Heart right ventricle (tissue), 16 donors: Measurements from ENCODE around the gene CNOT6. TPM values are rescaled to one million over a fixed set of nuclear protein-coding genes. Genes with fewer than 3 reads are reported as not detected.
A peak's percentile ranks its signal among the peaks of the same experiment; 100 is the strongest.
"Not testable (repeated sequence)": the region's sequence is repeated elsewhere in the genome, so short reads cannot be mapped to it uniquely, and the experiment has no call there.

Experiments
- ATAC-seq, 8 donors: fragments of 200-7000 bp; cut with Tn5 transposase; one replicate each; pipeline ENCODE4 v1.9.1; 2020; ENCODE audit warnings: mild to moderate bottlenecking in 8 of 8, moderate library complexity in 8 of 8, moderate number of reproducible peaks in 1 of 8
- DNase-seq, 2 donors: peaks; one replicate each; pipeline ENCODE4 v3.0.0-alpha.2; 2020
- H3K27ac ChIP-seq, 10 donors: fragments of 200-600 bp; sonication (generic) in 2 of 10; one replicate each; pipeline versions ENCODE4 v1.5.0 to v1.8.0; 2020 to 2022; ENCODE audit warnings: mild to moderate bottlenecking in 3 of 10
- H3K27me3 ChIP-seq, 7 donors: fragments of 200-600 bp; one replicate each; pipeline ENCODE4 v1.8.0; 2021 to 2022; ENCODE audit warnings: mild to moderate bottlenecking in 2 of 7
- H3K36me3 ChIP-seq, 9 donors: fragments of 200-600 bp; sonication (generic) in 1 of 9; one replicate each; pipeline versions ENCODE4 v1.5.0 to v1.8.0; 2020 to 2022; ENCODE audit warnings: mild to moderate bottlenecking in 2 of 9
- H3K4me1 ChIP-seq, 9 donors: fragments of 200-600 bp; sonication (generic) in 1 of 9; one replicate each; pipeline versions ENCODE4 v1.5.0 to v1.8.0; 2020 to 2022; ENCODE audit warnings: mild to moderate bottlenecking in 4 of 9
- H3K4me3 ChIP-seq, 10 donors: fragments of 200-600 bp; sonication (generic) in 2 of 10; one replicate each; pipeline versions ENCODE4 v1.5.0 to v1.8.0; 2020 to 2022; ENCODE audit warnings: mild to moderate bottlenecking in 7 of 10, moderate library complexity in 2 of 10
- H3K9me3 ChIP-seq, 11 donors: fragments of 200-600 bp in 10 of 11; sonication (generic) in 2 of 11; one replicate each; pipeline versions ENCODE4 v1.5.0 to v1.8.0; 2013 to 2022; ENCODE audit warnings: mild to moderate bottlenecking in 2 of 11, control low read depth in 1 of 11, moderate library complexity in 1 of 11
- CTCF ChIP-seq, 9 donors: fragments of 200-600 bp; sonication (generic) in 2 of 9; IDR thresholded peaks; one replicate each; pipeline versions ENCODE4 v1.5.0 to v1.8.0; 2021 to 2022; ENCODE audit warnings: antibody characterized with exemption in 9 of 9, mild to moderate bottlenecking in 5 of 9, moderate library complexity in 1 of 9
- WGBS, 2 donors: extraction: QIAGEN DNeasy Blood & Tissue Kit; methylation state at CpG; one replicate each; pipeline ENCODE4 v1.1.7; 2013; ENCODE audit warnings: inconsistent platforms in 1 of 2; 5-methylcytosine and 5-hydroxymethylcytosine counted together
- intact Hi-C, 10 donors: fragments of 100-400 bp; cut with DNase I; formaldehyde crosslinking; loops; one replicate each; pipeline versions ENCODE4 v1.11.1 to v1.14.2; 2022
- polyA plus RNA-seq, 2 donors: library from polyadenylated mRNA; stranded (reverse); fragments of 200-250 nt; gene quantifications; one replicate each; pipeline ENCODE4 v1.2.3, GENCODE V29; 2013
- total RNA-seq, 10 donors: library from RNA; stranded (reverse); fragmentation: NEBNext Ultra II Directional in 3 of 10; extraction: Animal tissue kit (Norgen Biotek cat#: 25700) in 3 of 10; gene quantifications; one replicate each; pipeline versions ENCODE4 v1.2.1 to v1.2.4, GENCODE V29; 2021 to 2023
- donor health status: Arrhythmogenic right ventricular cardiomyopathy.
- donor health status: ischemic (EF 13 %, LVEDD 7.1; RV severe dilation, severe dysfunction).
- donor health status: healthy with polysubstance abuse.
- donor health status: DM: no; HTN: yes; CAD: no.
- donor health status: DM: no; HTN: no; CAD: no.
- donor health status: ischemic (EF 25% LVEDD 6.9; RV normal size, moderate dysfunction).
- donor health status: ischemic (EF 25% LVEDD 5.7; RV mildly dilated, moderate dysfunction).
- donor health status: healthy.
- donor health status: DM: yes; HTN: yes; CAD: no.
- donor health status: Ischemic cardiomyopathy.
- donor health status: ischemic (EF 35%, LVEDD 5.7; RV mildly dilated, moderate dysfunction).
- donor health status: nonischemic (EF 11% LVEDD 7.7; RV severe dilation, severe dysfunction).
- donor health status: DM: yes; HTN: yes; CAD: no.
- donor health status: PGD.
- donor health status: ischemic (EF 29% LVEDD 5.4; RV normal size, mild dysfunction).
- donor health status: nonischemic (EF 23%, LVEDD 6.1; RV moderate dilation, normal function).

The CNOT6 gene
- total and polyA plus RNA-seq, 12 donors: 3.8 to 20.5 (median 13.1) TPM

GRCh38 chr5:180470361-180470760 is 23.8 kb upstream of the CNOT6 start:
- Histone ChIP-seq H3K4me1 (peaks cover 0 to 18% (median 0%) of the 10 kb centered on the region in 9 donors), H3K36me3 (no peaks in the 10 kb centered on the region), H3K27me3 (peaks cover 0 to 29% (median 16%) of the 10 kb centered on the region in 7 donors), H3K9me3 (no peaks in the 10 kb centered on the region), H3K27ac (no peak overlapping the region), H3K4me3 (no peak overlapping the region)
- WGBS, 2 donors: 68% methylated on average over 11 of the region's 11 CpGs
- DNase-seq (no peak), ATAC-seq (no peak)
- TF ChIP-seq CTCF (IDR thresholded peaks at IDR 0.05): no peak
- intact Hi-C loops: loop anchor here in 7 of 10 donors (2.0 to 10.0 kb wide), 6 partner anchors 176 to 346 kb away; partner anchors contain the start of gene MAPK9 (in 1 of the 7)

DNA sequence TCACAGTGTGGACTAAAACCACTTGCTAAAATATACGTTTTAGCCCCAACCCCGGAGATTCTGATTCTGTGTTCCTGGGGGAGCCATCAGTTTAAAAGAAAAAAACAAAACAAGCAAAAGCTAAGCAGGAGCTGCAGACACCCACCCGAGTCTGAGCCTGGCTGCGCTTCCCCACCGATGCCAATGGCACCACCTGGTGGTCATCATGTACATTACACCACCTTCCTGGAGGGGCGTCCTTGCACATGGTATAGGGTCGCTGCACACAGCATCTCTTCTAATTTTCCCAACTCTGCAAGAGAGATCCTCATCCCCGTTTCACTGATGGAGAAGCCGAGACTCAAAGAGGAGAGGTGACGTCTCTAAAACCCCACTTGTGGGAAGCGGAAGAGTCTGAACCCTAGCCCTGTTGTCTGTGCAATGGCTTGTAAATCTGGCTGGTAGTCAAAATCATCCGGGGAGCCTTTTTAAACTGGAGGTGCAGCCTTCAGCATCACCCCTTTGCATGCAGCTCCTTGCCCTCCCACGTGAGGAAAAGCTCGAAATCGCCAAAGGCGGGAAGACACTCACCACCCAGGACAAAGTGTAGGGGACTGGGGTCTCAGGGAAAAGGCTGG is 23.1 kb upstream of the CNOT6 start:
- WGBS, 2 donors: 26 to 29% methylated on average over 16 of the region's 16 CpGs

GRCh38 chr5:180471866-180472265 is 22.3 kb upstream of the CNOT6 start:
- H3K4me3 ChIP-seq: no peak overlapping the region
- TF ChIP-seq CTCF (IDR thresholded peaks at IDR 0.05): no peak
- H3K9me3 ChIP-seq: no peaks in the 10 kb centered on the region
- H3K4me1 ChIP-seq: peaks cover 0 to 16% (median 0%) of the 10 kb centered on the region in 9 donors
- H3K27ac ChIP-seq: no peak overlapping the region
- ATAC-seq: peak in 1 of 8 donors; percentile 14
- 46 to 58% methylated on average over 7 of the region's 7 CpGs for WGBS, 2 donors
- no peaks in the 10 kb centered on the region for H3K36me3 ChIP-seq
- intact Hi-C loops: loop anchor here in 9 of 10 donors (1.0 to 10.0 kb wide), 7 partner anchors 177 to 347 kb away; partner anchors contain the start of gene MAPK9 (in 1 of the 9)
- H3K27me3 ChIP-seq: peaks cover 0 to 19% (median 12%) of the 10 kb centered on the region in 7 donors
- no peak for DNase-seq

More for the DNA sequence above, 23.1 kb upstream of the CNOT6 start:
- H3K4me1 ChIP-seq: peaks cover 0 to 18% (median 0%) of the 10 kb centered on the region in 9 donors
- DNase-seq: peak in 1 of 2 donors; percentile 55
- H3K4me3 ChIP-seq: no peak overlapping the region
- no peaks in the 10 kb centered on the region for H3K9me3 ChIP-seq
- no peak overlapping the region for H3K27ac ChIP-seq
- peak in 7 of 8 donors; percentile 60 to 85 (median 76) for ATAC-seq
- intact Hi-C loops: loop anchor here in 9 of 10 donors (1.0 to 10.0 kb wide), 7 partner anchors 176 to 346 kb away; partner anchors contain the start of gene MAPK9 (in 1 of the 9)
- no peaks in the 10 kb centered on the region for H3K36me3 ChIP-seq
- H3K27me3 ChIP-seq: peaks cover 0 to 27% (median 16%) of the 10 kb centered on the region in 7 donors
- peak; percentile 77 to 96 (median 93) for TF ChIP-seq CTCF (IDR thresholded peaks at IDR 0.05)

- Histone ChIP-seq H3K9me3 (no peaks in the 10 kb centered on the region), H3K27ac (no peak overlapping the region), H3K4me1 (peaks cover 0 to 12% (median 0%) of the 10 kb centered on the region in 9 donors), H3K27me3 (peaks cover 0 to 19% (median 11%) of the 10 kb centered on the region in 7 donors), H3K36me3 (no peaks in the 10 kb centered on the region), H3K4me3 (no peak overlapping the region)
- no peak for TF ChIP-seq CTCF (IDR thresholded peaks at IDR 0.05)
- WGBS, 2 donors: 59 to 62% methylated on average over 4 of the region's 4 CpGs
- DNase-seq (no peak), ATAC-seq (no peak)
- intact Hi-C loops: loop anchor here in 5 of 10 donors (5.0 to 10.0 kb wide), 4 partner anchors 245 to 347 kb away; no protein-coding TSS in a partner anchor
Measured at GRCh38 chr5:180472269-180472668, 21.9 kb upstream of the CNOT6 start.

GRCh38 chr5:180473386-180473785 is 20.8 kb upstream of the CNOT6 start:
- H3K27ac ChIP-seq, H3K36me3 ChIP-seq, H3K9me3 ChIP-seq, ATAC-seq, H3K4me1 ChIP-seq, DNase-seq, H3K4me3 ChIP-seq: not testable (repeated sequence)
- H3K27me3 ChIP-seq: peaks cover 0 to 19% (median 11%) of the 10 kb centered on the region in 7 donors
- intact Hi-C loops: loop anchor here in 5 of 10 donors (5.0 to 10.0 kb wide), 4 partner anchors 244 to 349 kb away; no protein-coding TSS in a partner anchor
- WGBS, 2 donors: 91 to 97% methylated on average over 8 of the region's 8 CpGs
